Measurements from ENCODE around the gene SLC25A21. TPM values are rescaled to one million over a fixed set of nuclear protein-coding genes. Genes with fewer than 3 reads are reported as not detected.

The SLC25A21 gene
- total and polyA plus RNA-seq, 2 of the 13 experiments (the other 11 are each of a cell fraction or from before 2014, with no cell fraction given), result 1.9 to 2.9 TPM

- peak; percentile 85 for TF ChIP-seq AHDC1 (CRISPR knock-in tag; IDR thresholded peaks at IDR 0.05; ENCODE audit: borderline replicate concordance)
- peak; percentile 92; the same call in 1 of the 2 replicates for TF ChIP-seq KIAA2018 (CRISPR knock-in tag; IDR thresholded peaks at IDR 0.05; ENCODE audit: borderline replicate concordance)
- no peak; the same call in 1 of the 2 replicates for TF ChIP-seq ZNF720 (CRISPR knock-in tag; IDR thresholded peaks at IDR 0.05)
- TF ChIP-seq ZNF850 (CRISPR knock-in tag; conservative IDR thresholded peaks at IDR 0.05), result peak; percentile 74; the same call in 1 of the 2 replicates
- no peak for TF ChIP-seq RORA (CRISPR knock-in tag; IDR thresholded peaks at IDR 0.05)
- peak; percentile 49; the same call in 1 of the 2 replicates for TF ChIP-seq JDP2 (CRISPR knock-in tag; IDR thresholded peaks at IDR 0.05; ENCODE audit: borderline replicate concordance)
- TF ChIP-seq FOXJ3 (CRISPR knock-in tag; IDR thresholded peaks at IDR 0.05; ENCODE audit: borderline replicate concordance), result peak; percentile 80
- no peak for TF ChIP-seq IKZF1 (IDR thresholded peaks at IDR 0.05)
- peak; percentile 98 for TF ChIP-seq ZNF138 (CRISPR knock-in tag; IDR thresholded peaks at IDR 0.05; ENCODE audit: low read depth)
- TF ChIP-seq ZNF629 (CRISPR knock-in tag; conservative IDR thresholded peaks at IDR 0.05), result peak; percentile 49; the same call in 1 of the 2 replicates
- TF ChIP-seq ZNF382 (CRISPR knock-in tag; IDR thresholded peaks at IDR 0.05; ENCODE audit: borderline replicate concordance), result no peak
- TF ChIP-seq NBN (conservative IDR thresholded peaks at IDR 0.05), result no peak
- TF ChIP-seq ZNF598 (CRISPR knock-in tag; IDR thresholded peaks at IDR 0.05; ENCODE audit: borderline replicate concordance), result peak; percentile 100
- peak; percentile 97 for TF ChIP-seq MXD3 (CRISPR knock-in tag; IDR thresholded peaks at IDR 0.05)
These were observed at the start of gene SLC25A21 (continued) for GRCh38 chr14:37172024-37172869.
